NCI-H748 treated with DMSO at 0.1 percent for 48 hours (cell line): ENCODE results near the gene SYVN1.

Source experiments
- DNase-seq: peaks from one replicate; lab custom pipeline; 2025; lab: John Stamatoyannopoulos, UW

The SYVN1 gene

DNA sequence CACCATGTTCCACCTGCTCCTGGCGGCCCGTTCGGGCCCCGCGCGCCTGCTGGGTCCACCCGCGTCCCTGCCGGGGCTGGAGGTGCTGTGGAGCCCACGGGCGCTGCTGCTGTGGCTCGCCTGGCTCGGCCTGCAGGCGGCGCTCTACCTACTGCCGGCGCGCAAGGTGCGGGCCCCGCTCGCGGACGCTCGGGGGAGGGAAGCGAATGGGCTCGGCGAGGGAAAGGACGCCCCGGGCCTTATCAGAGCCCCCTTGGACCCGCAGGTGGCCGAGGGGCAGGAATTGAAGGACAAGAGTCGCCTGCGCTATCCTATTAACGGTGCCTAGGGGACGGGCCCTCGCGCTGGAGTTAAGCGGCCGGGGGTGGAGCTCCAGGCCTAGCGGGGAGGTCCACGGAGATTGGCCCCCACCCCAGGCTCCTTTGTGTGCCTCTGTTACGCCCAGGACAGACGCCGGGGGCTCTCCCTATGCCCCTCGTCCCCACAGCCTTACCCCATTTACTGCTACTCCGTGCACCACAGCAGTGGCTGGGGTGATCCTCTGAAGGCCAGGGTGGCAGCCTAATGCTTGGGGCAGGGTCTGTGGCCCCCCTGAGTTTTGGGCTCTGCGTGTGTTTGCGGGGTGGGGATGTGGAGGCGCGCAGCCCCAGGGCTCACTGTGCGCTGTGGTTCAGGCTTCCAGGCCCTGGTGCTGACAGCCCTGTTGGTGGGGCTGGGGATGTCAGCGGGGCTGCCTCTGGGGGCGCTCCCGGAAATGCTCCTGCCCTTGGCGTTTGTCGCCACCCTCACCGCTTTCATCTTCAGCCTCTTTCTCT, 21.6 kb downstream of the SYVN1 start:
- DNase-seq, result peak; percentile 34

GRCh38 chr11:65111744-65112545, 22.4 kb downstream of the SYVN1 start, which contains the start of gene TM7SF2:
TSS of gene TM7SF2 (plus strand) at chr11:65111872. CDS start at chr11:65112016, 144 bp downstream.
- DNase-seq, result peak; percentile 95

- DNase-seq, result no peak
Observed at GRCh38 chr11:65111159-65111743, 23.1 kb downstream of the SYVN1 start.

DNA sequence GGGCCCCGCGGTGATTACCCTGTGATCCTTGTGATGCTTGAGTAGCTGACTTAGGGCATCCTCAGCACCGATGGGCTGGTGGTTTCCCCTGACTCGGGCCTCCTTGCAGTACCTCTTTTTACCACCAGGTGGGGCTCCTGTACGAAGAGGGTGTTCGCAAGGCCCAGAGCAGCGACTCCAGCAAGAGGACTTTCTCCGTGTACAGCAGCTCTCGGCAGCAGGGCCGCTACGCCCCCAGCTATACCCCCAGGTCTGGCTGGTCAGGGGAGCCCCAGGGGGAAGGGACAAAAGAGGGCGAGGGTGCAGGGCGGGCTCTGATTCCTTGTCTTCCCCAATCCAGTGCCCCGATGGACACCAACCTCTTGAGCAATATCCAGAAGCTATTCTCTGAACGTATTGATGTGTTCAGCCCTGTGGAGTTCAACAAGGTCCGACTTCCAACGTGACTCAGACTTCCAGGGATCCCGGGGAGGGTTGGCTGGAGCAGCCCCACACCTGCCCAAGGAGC, 23.9 kb downstream of the SYVN1 start:
- DNase-seq, result peak; percentile 63

DNA sequence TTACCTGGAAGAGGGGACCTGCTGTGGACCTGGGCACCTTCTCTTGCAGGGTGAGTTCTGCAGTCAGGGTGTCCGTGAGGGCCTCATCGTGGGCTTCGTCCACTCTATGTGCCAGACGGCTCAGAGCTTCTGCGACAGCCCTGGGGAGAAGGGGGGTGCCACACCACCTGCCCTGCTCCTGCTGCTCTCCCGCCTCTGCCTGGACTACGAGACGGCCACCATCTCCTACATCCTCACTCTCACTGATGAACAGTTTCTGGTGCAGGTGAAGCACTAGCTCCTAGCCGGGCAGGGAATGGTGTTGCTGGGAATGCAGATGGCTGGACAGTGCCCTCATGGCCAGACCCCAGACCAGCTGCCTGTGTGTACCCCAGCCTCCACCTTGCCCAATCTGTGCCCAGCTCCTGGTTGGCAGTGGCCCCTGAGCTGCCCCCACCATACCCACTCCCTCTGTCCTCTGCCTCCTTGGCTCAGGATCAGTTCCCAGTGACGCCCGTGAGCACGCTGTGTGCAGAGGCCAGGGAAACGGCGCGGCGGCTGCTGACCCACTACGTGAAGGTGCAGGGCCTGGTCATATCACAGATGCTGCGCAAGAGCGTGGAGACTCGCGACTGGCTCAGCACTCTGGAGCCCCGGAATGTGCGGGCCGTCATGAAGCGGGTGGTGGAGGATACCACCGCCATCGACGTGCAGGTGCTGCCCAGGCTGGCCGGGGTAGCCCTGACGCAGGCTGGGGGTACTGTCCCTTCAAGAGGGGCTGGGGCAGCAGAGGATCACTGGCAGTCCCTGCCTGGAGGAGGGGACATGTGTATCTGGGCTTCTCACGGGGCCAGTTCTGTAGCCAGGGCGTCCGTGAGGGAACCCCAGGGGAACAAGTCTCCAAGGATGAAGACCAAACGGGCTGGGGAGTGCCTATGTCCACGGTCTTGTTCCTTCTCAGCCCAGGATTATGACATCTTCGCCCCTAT, 24.8 kb downstream of the SYVN1 start:
- DNase-seq, result no peak

DNA sequence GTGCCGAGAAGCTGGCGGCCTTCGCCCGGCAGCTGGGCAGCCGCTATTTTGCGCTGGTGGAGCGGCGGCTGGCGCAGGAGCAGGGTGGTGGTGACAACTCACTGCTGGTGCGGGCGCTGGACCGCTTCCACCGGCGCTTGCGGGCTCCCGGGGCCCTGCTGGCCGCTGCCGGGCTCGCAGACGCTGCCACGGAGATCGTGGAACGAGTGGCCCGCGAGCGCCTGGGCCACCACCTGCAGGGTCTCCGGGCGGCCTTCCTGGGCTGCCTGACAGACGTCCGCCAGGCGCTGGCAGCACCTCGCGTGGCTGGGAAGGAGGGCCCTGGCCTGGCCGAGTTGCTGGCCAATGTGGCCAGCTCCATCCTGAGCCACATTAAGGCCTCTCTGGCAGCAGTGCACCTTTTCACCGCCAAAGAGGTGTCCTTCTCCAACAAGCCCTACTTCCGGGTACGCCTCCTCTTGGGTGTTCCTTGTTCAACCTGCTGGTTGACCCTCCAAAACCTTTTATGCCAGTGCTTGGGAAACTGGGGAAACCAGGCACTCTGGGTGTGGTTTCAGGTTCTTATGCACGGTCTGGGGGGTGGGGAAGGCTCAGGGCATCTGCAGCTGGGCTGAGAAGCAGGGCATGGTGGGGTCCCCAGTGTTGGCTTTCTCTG, 25.7 kb downstream of the SYVN1 start:
- DNase-seq, result no peak

GRCh38 chr11:65107751-65108468, 26.4 kb downstream of the SYVN1 start:
- DNase-seq, result no peak

- no peak for DNase-seq
Observed at GRCh38 chr11:65107078-65107477, 27.2 kb downstream of the SYVN1 start.

DNA sequence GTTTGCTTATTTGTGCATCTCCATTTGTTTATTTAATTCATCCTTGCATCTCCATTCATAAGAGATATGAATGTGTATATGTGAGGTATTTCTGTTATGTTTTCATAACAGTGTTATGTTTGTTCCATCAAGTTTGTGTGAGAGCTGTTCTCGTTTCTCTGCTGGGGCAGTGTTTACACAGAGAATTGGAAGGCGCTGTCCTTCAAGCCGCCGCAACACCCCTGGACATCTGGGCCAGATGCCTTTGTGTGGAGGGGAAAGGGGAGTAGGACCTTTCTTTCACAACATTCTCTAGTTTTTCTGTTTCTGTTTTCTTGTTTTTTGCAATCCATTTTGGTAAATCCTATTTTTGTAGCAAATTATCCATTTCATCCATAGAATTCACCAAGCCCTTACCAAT, 29.7 kb downstream of the SYVN1 start:
- no peak for DNase-seq

GRCh38 chr11:65103476-65103875, 30.8 kb downstream of the SYVN1 start:
- no peak for DNase-seq

DNA sequence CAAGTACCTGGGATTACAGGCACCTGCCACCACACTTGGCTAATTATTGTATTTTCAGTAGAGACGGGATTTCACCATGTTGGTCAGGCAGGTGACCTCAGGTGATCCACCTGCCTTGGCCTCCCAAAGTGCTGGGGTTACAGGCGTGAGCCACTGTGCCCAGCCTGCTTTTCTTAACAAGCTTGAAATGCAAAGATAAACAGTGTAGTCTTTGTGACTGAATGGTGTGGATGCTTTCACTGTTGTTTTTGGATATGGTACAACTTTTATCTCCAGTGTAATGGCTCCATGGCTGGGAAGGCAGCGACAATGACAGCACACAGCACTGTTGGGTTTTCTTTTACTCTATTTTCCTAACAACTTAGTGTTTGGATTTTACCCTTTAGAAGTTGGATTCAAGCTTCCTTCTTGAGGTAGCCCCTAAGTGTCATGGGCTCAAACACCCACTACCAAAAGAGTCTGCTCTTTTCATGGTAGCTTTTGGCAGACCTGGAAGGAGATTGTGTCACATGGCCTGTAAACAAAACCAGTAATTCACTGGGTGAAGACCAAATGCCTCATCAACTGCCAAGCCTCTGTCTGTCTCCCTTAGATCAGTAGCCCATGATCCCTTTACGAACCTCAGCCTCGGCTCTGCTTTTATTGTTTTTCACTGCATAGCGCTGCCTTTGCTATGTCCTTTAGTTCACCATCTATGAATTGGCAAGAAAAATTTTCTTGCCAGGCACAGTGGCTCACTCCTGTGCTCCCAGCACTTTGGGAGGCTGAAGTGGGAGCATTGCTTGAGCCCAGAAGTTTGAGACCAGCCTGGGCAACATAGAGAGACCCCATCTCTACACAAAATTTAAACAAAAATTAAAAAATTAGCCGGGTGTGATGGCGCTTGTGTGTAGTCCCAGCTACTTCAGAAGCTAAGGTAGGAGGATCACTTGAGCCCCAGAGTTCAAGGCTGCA, 31.9 kb downstream of the SYVN1 start:
- DNase-seq, result no peak

GRCh38 chr11:65100674-65101350, 33.5 kb downstream of the SYVN1 start:
- DNase-seq, result no peak

DNA sequence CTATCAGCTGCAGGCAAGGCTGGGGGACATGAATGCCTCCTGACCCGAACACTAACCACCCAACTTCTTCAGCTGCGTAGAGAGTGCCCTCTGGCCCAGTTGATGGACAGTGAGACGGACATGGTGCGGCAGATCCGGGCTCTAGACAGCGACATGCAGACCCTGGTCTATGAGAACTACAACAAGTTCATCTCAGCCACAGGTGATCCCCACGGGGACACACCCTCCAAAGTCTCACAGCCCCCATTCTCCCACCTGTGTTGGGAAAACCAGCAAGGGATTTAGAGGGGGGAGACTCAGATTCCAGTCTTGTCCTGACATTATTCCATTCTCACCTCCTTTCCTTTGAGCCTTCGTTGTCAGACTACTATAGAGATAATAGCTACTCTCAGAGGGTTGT, 37.4 kb downstream of the SYVN1 start:
- DNase-seq, result no peak

GRCh38 chr11:65095974-65096806, 38.1 kb downstream of the SYVN1 start, which contains the start of gene VPS51:
TSS of gene VPS51 (plus strand) at chr11:65096214. CDS start at chr11:65096251, 37 bp downstream.
- DNase-seq, result peak; percentile 76

DNA sequence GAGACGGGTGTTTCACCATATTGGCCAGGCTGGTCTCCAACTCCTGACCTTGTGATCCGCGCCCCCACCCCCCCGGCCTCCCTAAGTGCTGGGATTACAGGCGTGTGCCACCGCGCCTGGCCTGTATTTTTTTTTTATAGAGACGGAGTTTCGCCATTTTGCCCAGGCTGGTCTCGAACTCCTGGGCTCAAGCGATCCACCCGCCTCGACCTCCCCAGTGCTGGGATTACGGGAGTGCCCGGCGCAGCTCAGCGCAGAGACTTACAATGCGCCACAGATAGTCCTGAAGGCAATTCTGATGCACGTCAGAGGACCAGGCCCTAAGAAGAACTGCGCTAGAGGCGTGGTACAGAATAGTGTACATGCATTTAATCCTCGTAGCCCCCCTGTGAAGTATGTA, 38.9 kb downstream of the SYVN1 start:
- no peak for DNase-seq

GRCh38 chr11:65090628-65091027, 43.7 kb downstream of the SYVN1 start:
- no peak for DNase-seq

GRCh38 chr11:65089621-65090020, 44.7 kb downstream of the SYVN1 start:
- no peak for DNase-seq
